Measurements from ENCODE around the gene CRIP2.

DNA sequence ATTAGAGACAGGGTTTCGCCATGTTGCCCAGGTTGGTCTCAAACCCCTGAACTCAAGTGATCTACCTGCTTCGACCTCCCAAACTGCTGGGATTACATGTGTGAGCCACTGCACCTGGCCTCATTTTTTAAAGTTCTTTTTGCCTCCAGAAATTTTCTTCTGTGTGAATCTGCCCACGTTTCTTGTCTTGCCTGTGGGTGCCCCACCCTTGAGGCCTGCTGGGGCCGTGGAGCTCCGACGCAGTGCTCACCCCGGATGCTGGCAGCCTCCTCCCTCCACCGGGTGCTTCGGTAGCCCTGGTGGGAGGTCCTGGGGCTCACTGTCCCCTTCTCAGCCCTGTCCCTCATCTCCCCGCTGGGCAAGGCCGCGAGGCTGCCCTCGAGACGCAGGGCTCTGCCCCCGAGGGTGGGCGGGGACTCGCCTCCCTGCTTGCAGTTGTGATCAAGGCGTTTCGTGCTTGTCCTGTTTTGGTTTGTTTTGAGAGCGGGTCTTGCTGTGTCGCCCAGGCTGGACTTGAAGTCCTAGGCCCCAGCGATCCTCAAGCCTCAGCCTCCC, 19.5 kb upstream of the CRIP2 start:
- TF ChIP-seq CTCF (IDR thresholded peaks at IDR 0.05; ENCODE audit: insufficient read depth, low read depth, low read length) (no peak), EZH2 (IDR thresholded peaks at IDR 0.05; ENCODE audit: insufficient read depth, low read length) (no peak)
